Esophagus muscularis mucosa (tissue), 4 donors: ENCODE results near the gene PDGFA.

Experiments
- CTCF ChIP-seq, 3 experiments: fragments of 200-600 bp in 2 of 3; fragments of 450-650 bp in 1 of 3; sonication (generic) in 2 of 3; IDR thresholded peaks; one replicate each; pipeline ENCODE4 v1.5.1; 2017 to 2019; ENCODE audit warnings: antibody characterized with exemption in 3 of 3, mild to moderate bottlenecking in 2 of 3, moderate library complexity in 1 of 3
- EP300 ChIP-seq: sonication (generic); formaldehyde crosslinking; IDR thresholded peaks from one replicate; pipeline ENCODE4 v1.6.1; 2017; ENCODE audit warnings: antibody characterized with exemption
- POLR2AphosphoS5 ChIP-seq, 2 donors: sonication (generic); formaldehyde crosslinking; IDR thresholded peaks; one replicate each; pipeline ENCODE4 v1.6.1; 2017; ENCODE audit warnings: antibody characterized with exemption in 2 of 2

- TF ChIP-seq CTCF (IDR thresholded peaks at IDR 0.05) (no peak), POLR2AphosphoS5 (IDR thresholded peaks at IDR 0.05) (no peak), EP300 (no peak)
These were observed 7.5 kb downstream of the PDGFA start for GRCh38 chr7:512146-512510.
